WTC11 (cell line): ENCODE results near the gene MPHOSPH6.

Experiments
- CTCF ChIP-seq: fragments of 200-600 bp; IDR thresholded peaks from 2 replicates; pipeline ENCODE4 v1.8.0; 2022; ENCODE audit warnings: antibody characterized with exemption
- FOXJ3 ChIP-seq: sonication (generic); formaldehyde crosslinking; IDR thresholded peaks from 2 replicates; pipeline ENCODE4 v1.9.0; 2021; ENCODE audit warnings: missing genetic modification reagents, mild to moderate bottlenecking, borderline replicate concordance
- TF ChIP-seq, protein P1 (sequence below): sonication (generic); formaldehyde crosslinking; IDR thresholded peaks from 2 replicates; pipeline ENCODE4 v1.8.1; 2023; ENCODE audit warnings: mild to moderate bottlenecking, moderate library complexity, missing genetic modification reagents

DNA sequence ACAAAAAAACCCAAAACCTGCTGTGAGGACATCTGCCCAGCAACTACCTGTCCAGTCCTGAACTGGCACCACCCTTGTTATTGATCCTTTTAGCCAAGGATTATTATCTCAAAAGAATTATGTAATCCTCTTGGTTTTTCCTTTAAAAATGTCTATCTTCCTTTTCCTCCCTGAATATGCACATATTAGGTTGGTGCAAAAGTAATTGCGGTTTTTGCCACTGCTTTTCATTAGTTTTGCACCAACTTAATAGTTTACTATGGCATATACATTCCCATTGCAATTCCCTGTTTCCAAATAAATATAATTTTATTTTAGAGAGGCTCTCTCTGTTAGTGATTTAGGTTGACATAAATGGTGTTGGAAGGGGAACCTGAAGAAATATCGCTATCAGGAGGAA lies 51.3 kb downstream of the MPHOSPH6 start:
- no peak for TF ChIP-seq CTCF
- TF ChIP-seq, protein P1, sequence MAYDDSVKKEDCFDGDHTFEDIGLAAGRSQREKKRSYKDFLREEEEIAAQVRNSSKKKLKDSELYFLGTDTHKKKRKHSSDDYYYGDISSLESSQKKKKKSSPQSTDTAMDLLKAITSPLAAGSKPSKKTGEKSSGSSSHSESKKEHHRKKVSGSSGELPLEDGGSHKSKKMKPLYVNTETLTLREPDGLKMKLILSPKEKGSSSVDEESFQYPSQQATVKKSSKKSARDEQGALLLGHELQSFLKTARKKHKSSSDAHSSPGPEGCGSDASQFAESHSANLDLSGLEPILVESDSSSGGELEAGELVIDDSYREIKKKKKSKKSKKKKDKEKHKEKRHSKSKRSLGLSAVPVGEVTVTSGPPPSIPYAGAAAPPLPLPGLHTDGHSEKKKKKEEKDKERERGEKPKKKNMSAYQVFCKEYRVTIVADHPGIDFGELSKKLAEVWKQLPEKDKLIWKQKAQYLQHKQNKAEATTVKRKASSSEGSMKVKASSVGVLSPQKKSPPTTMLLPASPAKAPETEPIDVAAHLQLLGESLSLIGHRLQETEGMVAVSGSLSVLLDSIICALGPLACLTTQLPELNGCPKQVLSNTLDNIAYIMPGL (CRISPR knock-in tag), result no peak
- TF ChIP-seq FOXJ3, result no peak
